Fibroblast of lung (primary cell): Measurements from ENCODE around the gene ASPHD2.

Source experiments
- EZH2 ChIP-seq: IDR thresholded peaks from 2 replicates; pipeline ENCODE4 v1.5.1; 2012; ENCODE audit warnings: low read length, control low read depth, mild to moderate bottlenecking; ENCODE audit errors: missing control alignments
- TF ChIP-seq, protein P1 (sequence below), 2 donors: IDR thresholded peaks in 1 of 2; conservative IDR thresholded peaks in 1 of 2; 1 replicate in 1 of 2; 2 replicates in 1 of 2; pipeline ENCODE4 v1.5.1; 2011 to 2012; ENCODE audit warnings: low read length in 2 of 2, control low read depth in 1 of 2, inconsistent platforms in 1 of 2, low read depth in 1 of 2, mild to moderate bottlenecking in 1 of 2

- TF ChIP-seq EZH2: no peak
- TF ChIP-seq, protein P1, sequence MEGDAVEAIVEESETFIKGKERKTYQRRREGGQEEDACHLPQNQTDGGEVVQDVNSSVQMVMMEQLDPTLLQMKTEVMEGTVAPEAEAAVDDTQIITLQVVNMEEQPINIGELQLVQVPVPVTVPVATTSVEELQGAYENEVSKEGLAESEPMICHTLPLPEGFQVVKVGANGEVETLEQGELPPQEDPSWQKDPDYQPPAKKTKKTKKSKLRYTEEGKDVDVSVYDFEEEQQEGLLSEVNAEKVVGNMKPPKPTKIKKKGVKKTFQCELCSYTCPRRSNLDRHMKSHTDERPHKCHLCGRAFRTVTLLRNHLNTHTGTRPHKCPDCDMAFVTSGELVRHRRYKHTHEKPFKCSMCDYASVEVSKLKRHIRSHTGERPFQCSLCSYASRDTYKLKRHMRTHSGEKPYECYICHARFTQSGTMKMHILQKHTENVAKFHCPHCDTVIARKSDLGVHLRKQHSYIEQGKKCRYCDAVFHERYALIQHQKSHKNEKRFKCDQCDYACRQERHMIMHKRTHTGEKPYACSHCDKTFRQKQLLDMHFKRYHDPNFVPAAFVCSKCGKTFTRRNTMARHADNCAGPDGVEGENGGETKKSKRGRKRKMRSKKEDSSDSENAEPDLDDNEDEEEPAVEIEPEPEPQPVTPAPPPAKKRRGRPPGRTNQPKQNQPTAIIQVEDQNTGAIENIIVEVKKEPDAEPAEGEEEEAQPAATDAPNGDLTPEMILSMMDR (conservative IDR thresholded peaks at IDR 0.05 in 1 of 2, IDR thresholded peaks at IDR 0.05 in 1 of 2; ENCODE audit: low read depth in 1 of 2, low read length in 2 of 2): no peak
These were observed 42.5 kb downstream of the ASPHD2 start for GRCh38 chr22:26471522-26471921.
